NB4 (cell line): Measurements from ENCODE around the gene NTN5.

Experiments
- MAX ChIP-seq: IDR thresholded peaks from 2 replicates; pipeline ENCODE4 v1.6.1; 2011; ENCODE audit warnings: low read depth, low read length
- MYC ChIP-seq: IDR thresholded peaks from 2 replicates; pipeline ENCODE4 v1.6.1; 2011; ENCODE audit warnings: low read depth, low read length

DNA sequence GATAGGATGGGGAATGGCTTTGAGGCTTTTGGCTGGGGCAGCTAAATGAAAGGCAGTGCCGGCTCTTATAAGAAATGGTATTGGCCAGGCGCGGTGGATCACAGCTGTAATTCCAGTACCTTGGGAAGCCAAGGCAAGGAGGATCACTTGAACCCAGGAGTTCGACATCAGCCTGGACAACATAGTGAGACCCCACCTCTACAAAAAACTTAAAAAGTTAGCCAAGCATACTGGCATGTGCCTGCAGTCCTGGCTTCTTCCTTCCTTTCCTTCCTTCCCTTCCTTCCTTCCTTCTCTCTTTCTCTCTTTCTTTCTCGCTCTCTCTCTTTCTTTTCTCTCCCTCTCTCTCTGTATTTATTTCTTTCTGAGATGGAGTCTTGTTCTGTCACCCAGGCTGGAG lies 30.0 kb downstream of the NTN5 start:
- TF ChIP-seq MAX (no peak), MYC (no peak)
